Skin epidermis (tissue), 12 donors: ENCODE measurements around the gene INTS14.
A peak's percentile ranks its signal among the peaks of the same experiment; 100 is the strongest.
"Not testable (repeated sequence)": the region's sequence is repeated elsewhere in the genome, so short reads cannot be mapped to it uniquely, and the experiment has no call there.

Source experiments
- H3K27ac ChIP-seq, 21 experiments: fragments of 200-600 bp; sonication (generic) in 11 of 21; one replicate each; pipeline ENCODE4 v1.5.0; 2020; ENCODE audit warnings: mild to moderate bottlenecking in 3 of 21, inconsistent platforms in 2 of 21, moderate library complexity in 2 of 21
- H3K4me3 ChIP-seq, 7 experiments: fragments of 200-600 bp; sonication (generic) in 2 of 7; one replicate each; pipeline ENCODE4 v1.5.0; 2020; ENCODE audit warnings: inconsistent platforms in 2 of 7, mild to moderate bottlenecking in 2 of 7, moderate library complexity in 1 of 7

Gene INTS14

DNA sequence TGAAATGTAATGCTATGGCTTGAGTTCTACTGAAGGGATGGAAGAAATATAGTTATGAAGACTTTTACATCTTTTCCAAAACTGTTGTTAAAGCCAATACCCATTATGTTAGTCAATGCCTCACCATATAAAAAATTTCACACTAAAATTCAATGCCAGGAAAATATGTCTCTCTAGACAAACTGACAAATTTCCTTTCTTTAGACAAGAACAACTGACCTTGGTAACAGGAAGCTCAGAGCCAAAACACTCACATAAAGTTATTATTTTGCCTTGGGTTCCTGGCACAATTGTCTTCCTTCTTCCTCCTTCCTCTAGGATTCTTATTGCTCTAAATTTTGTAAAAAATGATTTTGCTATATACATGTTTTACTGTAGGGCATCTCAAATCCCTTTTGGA lies 26.7 kb downstream of the INTS14 start:
- Histone ChIP-seq H3K27ac (peak overlapping the region in 11 of 21 experiments; percentile 9 to 82 (median 44)), H3K4me3 (no peak overlapping the region)

DNA sequence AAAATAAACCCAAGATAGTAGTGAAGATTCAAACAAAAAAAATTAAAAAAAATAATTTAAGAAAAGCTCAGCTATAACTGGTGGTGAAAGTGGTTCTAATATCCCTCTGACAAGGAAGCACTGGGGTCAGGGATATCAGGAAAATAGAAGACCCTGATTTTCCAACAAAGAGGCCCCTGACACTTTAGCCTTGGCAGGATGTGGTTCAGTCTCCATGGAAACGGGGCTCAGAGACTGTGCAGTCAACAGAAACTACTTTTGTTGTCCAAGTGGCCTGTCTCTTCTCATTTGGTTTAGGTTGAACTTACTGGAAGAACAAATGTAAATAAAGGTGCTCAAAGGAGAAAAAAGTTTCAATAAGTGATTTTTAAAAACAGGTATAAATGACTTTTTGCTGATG lies 27.2 kb downstream of the INTS14 start:
- Histone ChIP-seq H3K27ac (peak overlapping the region in 12 of 21 experiments; percentile 5 to 82 (median 34)), H3K4me3 (no peak overlapping the region)

DNA sequence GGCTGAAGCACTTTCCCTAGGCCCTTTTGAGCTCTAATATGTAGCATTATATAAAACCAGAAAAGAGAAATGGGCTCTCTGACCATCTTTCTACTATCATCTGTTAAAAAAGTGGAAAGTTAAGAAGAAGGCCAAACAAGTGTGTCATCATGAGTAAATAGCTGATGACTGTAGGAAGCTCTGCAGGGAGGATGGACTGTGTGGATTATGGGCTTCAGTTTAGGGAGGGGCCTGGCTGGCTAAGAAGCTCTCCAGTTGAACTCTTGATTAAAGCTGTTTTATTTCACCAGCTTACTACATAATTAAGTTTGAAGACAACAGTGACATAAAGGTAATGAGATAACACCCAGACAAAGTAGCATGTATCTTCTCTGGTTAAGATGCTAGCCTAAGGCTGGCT lies 30.6 kb downstream of the INTS14 start:
- H3K4me3 ChIP-seq: no peak overlapping the region
- H3K27ac ChIP-seq: peak overlapping the region in 2 of 21 experiments; percentile 13 to 26

DNA sequence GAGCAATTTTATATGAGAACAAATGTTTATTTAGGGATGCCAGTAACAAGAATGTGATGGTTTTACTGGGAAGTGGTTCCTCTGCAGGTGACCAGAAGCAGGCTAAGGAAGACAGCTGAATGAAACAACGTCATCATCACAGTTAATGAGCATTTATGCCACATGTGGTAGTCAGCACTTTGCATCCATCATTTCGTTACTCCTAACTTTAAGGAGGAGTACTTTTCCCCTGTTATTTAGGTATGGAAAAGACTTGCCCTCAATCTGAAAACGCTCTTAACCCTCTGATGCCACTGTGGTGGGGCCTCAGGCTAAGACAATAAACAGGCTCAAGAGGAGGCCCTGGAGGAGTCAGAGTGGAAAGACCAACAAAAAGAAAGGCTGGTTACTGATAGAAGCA lies 31.2 kb downstream of the INTS14 start:
- peak overlapping the region in 2 of 21 experiments; percentile 13 to 26 for H3K27ac ChIP-seq
- no peak overlapping the region for H3K4me3 ChIP-seq

DNA sequence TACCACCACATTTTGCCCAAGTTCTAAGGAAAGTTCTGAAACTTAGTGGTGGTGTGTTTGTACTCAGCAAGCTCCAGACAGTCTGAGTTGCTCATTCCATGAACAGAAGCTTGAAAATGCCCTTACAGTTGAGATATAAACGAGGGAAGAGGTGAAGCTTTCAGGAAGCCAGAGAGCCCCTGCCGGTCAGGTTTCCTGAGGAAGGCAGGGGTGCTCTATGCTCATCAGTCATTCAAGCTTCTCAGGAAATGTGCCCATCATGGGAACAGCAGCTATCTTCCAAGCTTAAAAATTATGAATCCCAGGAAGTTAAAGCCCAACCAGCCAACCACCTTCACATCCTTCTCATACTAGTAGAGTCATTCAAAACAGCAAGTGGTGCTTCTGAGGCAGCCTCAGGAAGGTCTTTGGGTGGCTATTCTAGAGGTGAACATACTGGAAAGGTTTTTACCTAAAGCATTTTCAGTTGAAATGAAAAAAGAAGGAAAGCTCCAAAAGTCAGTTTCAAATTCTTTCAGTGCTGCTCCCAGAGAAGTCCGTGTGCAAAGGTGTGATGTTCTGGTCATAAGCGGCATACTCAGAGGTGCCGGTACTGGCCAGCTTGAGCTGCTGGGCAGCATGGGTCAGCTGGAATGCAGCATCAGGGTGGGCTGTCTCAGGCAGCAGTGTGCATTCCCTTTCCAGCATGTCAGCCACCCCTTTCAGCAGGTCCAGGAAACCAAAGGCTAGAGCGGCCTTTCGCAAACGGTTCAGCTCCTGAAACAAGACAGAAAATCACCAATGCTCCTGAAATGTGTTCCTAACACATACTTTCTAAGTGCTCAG lies 31.8 kb downstream of the INTS14 start:
- Histone ChIP-seq H3K27ac (peak overlapping the region in 1 of 21 experiments; percentile 25), H3K4me3 (no peak overlapping the region)

DNA sequence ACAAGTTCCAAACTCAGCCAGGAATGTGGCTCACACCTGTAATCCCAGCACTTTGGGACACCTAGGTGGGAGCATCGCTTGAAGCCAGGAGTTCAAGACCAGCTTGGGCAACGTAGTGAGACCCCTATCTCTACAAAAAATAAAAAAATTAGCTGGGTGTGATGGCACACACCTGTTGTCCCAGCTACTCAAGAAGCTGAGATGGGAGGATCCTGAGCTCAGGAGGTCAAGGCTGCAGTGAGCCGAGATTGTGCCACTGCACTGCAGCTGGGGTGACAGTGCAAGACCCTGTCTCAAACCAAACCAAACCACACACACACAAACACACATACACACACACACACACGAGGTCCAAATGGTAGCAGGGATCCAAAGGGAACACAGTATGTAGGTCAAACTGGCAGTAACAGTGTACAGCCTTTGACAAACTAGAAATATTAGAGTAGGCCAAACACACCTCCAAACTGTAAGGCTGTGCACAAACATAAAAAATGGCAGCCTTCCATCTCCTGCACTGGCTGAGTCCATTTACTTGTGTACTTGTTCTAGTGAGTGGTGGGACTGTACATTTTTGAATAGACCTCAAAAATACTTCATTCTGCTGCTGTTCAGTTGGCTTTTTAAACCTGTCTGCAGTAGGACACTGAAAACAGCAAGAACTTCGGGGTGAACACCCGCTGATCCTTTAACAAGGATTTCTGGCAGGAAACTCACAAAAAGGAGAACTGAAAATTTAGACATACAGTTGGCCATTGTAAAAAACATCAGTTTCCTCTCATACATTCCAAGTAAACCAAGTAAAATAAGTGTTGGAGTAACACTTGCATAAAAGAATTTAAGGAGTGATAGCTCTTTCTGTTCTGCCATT lies 33.6 kb downstream of the INTS14 start:
- Histone ChIP-seq H3K4me3 (no peak overlapping the region), H3K27ac (no peak overlapping the region)

DNA sequence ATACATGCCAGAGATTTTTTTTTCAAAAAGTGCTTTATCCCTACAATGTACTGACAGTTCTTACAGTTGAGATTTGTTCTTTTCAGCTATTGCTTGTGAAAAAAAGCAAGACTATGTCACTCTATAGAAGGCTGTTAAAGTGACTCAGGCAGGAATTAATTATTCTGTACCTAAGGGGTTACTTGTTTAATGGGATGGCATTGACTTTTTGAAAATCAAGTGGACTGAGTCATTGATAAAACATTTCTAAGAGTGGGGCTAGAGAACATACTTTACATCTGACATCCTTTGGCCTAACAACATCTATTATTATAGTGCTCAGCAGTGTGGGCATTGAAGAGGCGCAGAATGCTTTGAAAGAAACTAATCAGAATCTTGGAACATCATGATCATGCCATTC lies 34.3 kb downstream of the INTS14 start:
- Histone ChIP-seq H3K27ac (no peak overlapping the region), H3K4me3 (no peak overlapping the region)

DNA sequence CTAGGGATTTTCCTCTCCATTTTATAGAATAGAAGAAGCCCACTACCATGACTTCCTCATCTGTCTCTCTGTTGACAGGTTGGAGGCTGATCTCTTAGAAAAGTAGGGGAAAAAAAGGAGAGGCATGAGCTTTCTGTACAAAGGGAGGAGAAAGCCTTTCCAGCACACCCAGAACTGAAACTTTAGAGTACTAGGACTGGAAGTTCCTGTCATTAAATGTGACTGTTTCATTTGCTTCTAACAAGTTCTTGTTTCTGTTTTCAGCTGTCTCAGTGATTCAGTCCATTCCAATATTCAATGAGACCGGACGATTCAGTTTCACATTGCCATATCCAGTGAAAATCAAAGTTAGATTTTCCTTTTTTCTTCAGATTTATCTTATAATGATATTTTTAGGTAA lies 39.0 kb downstream of the INTS14 start:
- Histone ChIP-seq H3K4me3 (no peak overlapping the region), H3K27ac (no peak overlapping the region)

DNA sequence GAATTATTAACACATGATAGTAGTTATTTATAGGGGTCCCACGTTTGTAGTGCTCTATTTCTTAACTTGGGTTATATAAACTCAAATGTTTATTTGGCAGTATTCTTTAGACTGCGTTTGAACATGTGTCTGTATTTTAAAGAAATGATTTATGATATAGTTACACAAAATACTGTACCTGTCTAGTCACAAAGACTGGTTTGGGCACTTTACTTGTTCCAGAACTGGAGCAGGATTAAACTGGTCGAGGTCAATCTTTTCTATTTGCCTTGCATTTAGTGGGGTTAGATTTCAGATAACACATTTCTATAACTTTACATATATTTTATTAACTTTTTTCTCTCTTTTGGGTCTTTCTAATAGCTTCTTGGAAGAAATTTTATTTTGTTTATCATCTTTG lies 41.2 kb downstream of the INTS14 start:
- H3K4me3 ChIP-seq: no peak overlapping the region
- no peak overlapping the region for H3K27ac ChIP-seq

DNA sequence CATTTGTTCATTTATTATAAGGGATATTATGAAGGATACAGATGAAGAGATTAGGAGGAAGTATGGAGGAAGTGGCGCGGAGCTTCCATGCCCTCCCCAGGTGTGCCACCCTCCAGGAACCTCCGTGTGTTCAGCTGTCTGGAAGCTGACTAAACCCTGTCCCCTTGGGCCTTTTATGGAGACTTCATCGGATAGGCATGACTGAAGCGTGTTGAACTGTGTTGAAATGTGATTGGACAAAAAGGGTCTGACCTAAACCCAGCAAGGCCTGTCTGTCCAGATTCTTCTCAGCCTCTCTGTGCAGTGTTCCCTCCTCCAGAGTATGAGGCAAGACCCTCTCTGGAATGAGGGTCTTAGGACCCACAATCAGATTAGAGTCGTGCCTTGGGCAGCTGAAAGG lies 49.0 kb downstream of the INTS14 start:
- H3K4me3 ChIP-seq: no peak overlapping the region
- H3K27ac ChIP-seq: no peak overlapping the region

DNA sequence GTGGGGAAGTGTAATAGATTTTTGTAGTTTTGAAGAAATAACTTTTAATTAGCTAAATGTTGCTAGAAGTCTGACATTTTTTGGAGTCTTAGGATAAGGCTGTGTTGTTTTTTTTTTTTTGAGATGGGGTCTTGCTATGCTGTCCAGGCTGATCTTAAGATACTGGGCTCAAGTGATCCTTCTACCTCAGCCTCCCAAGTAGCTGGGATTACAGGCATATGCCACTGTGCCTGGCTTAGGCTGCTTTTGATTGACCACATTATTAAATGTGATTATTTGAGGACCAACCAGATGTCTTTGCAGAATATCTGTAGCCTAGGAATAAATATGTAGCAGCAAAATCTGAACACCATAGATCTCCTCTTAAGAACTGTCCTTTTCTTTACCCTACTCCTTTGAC lies 51.0 kb downstream of the INTS14 start:
- Histone ChIP-seq H3K27ac (no peak overlapping the region), H3K4me3 (no peak overlapping the region)

DNA sequence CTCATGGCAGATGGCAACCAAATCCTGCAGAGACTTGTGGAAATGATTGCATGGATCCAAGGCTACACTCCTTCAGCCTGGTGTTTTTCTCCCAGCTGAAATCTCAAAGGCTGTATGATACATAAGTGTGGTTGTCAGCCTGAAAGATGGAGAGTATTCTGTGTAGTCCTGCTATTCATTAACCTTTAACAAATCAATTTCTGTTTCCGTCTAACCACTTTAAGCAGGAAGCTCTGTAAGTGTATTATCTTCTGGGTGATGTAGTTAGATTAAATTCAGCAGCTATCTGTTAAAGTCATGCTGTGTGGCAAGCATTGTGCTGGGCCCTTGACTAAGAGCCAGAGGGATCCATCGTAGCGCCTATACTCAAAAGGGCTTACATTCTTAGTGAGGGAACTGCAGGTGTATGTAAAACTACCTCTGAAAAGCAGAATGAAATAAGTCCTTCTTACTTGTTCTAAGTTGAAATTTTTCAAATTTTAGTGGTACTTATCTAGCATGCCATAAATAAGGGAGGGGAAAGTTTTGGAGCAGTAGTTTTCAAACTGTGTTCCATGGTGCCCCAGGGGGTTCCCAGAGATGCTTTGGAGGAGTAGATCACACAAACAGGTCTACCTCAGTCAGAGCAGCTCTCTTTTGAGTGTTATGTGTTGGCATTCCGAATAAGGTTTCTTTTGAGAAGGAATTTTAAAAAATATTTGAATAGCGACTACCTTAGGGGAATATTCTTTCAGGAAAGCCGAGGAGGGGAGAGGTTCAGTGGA lies 51.8 kb downstream of the INTS14 start:
- no peak overlapping the region for H3K4me3 ChIP-seq
- H3K27ac ChIP-seq: no peak overlapping the region

DNA sequence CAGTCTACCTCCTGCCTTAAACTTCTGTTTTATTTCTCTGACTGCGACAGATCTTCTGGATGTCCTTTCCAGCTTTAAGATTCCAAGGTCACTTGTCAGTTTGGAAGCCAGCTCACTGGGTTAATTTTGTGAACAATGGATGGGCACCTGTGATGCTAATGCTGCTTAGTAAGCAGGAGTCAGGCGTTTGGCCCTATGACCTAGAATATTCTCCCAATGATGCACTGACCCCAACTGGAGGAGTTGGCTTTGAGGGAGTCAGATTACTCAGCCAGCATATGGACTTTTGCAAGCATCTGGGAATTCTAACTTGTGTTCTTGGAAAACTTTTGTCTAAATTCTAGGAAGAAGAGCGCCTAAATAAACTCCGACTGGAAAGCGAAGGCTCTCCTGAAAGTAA lies 52.6 kb downstream of the INTS14 start:
- H3K27ac ChIP-seq: no peak overlapping the region
- no peak overlapping the region for H3K4me3 ChIP-seq

DNA sequence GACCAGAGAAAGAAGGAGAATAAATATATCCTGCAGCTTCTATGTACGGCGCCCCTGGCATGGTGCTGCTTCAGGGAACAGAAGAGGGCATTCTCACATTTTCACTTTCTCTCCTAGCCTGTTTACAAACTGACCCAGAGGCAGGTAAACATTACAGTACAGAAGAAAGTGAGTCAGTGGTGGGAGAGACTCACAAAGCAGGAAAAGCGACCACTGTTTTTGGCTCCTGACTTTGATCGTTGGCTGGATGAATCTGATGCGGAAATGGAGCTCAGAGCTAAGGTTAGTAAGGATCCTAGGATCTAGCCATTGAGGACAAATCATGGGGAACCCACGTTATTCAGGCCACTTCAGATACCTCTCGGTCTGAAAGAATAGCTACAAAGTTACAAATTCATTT lies 54.3 kb downstream of the INTS14 start:
- no peak overlapping the region for H3K27ac ChIP-seq
- no peak overlapping the region for H3K4me3 ChIP-seq

DNA sequence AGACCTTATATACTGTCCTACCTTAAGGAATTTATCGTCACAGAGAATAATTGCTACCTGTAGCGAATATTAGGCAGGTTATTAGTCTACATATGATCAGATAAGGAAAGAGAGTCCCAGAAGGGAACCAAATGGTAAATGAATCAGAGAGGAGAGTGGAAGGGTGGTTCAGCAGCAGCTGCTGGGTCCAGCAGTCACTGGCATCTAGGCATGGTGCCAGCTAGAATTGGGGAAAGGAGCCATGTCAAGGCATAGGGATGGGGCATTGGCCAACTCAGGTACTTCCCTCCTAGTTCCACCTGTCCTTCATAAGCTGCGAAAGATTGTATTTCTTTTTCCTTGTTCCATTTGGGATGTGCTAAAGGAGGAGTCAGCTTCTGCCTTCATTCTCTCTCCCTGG lies 57.2 kb downstream of the INTS14 start:
- no peak overlapping the region for H3K4me3 ChIP-seq
- H3K27ac ChIP-seq: no peak overlapping the region

DNA sequence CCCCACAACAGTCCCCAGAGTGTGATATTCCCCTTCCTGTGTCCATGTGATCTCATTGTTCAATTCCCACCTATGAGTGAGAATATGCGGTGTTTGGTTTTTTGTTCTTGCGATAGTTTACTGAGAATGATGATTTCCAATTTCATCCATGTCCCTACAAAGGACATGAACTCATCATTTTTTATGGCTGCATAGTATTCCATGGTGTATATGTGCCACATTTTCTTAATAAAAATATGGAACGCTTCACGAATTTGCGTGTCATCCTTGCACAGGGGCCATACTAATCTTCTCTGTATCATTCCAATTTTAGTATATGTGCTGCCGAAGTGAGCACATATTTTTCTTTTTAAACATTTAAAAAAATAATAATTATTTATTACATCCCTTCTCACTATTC lies 58.1 kb downstream of the INTS14 start:
- not testable (repeated sequence) for H3K27ac ChIP-seq, H3K4me3 ChIP-seq

DNA sequence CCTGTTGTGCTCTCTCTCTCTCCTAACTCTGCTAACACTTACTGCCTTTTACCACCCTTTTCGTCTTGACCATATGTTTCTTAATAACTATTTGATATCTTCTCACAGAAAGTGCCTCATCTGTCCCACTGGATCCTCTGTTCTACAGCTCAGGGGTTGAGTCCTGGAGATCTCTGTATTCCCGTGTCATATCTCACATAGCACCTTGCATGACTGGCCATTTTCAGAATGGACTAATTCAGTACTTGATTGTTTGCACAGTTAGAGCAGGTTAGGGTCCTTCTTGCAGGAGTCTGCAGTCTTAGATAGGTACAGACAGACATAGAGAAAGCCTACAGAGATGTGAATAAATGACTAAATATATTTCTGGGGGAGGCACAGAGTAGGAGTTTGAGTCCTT lies 59.7 kb downstream of the INTS14 start:
- Histone ChIP-seq H3K27ac (no peak overlapping the region), H3K4me3 (no peak overlapping the region)

DNA sequence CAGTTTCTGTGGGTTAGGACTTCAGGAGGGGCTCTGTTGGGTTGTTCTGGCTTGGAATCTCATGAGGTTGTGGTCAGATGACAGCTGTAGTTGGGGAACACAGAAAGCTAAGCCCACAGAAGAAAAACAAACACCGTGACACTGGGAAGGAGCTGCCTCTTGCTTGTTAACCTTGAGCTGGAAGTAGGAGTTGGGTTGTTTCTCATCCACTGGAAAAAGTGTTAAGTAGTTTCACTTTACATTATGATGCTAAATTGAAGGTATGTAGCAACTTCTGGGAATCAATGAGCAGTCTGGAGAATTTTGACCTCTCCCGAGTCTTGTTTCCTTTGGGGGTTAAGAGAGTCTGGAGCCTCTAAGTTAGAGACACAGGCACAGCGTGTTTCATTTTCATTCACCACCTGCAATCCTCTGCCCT lies 60.2 kb downstream of the INTS14 start:
- no peak overlapping the region for H3K27ac ChIP-seq
- no peak overlapping the region for H3K4me3 ChIP-seq

DNA sequence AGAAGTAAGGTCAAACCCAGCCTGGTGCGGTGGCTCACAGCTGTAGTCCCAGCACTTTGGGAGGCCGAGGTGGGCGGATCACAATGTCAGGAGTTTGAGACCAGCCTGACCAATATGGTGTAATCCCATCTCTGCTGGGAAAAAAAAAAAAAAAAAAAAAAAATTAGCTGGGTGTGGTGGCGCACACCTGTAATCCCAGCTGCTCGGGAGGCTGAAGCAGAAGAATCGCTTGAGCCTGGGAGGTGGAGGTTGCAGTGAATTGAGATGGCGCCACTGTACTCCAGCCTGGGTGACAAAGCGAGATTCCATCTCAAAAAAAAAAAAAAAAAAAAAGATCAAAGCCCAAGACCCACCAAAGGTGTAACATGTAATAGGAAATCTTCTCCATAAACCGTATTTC lies 61.6 kb downstream of the INTS14 start:
- not testable (repeated sequence) for H3K4me3 ChIP-seq, H3K27ac ChIP-seq

DNA sequence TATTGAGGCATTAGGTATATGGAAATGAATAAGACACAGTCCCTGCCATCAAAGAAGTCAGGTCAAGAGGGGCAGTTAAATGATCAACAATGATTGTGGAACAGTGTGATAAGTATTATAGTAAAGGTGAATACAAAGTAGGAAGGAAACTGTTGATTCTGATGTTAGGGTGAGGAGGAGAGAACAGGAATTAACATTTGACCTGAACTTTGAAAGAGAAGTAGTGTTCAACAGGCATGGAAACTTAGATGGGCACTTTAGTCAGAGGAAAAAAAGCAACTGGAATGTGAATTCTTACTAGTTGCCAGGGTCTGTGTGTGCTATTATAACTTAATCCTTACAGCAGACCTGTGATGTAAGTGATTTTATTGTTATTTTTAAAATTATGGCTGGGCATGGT lies 63.1 kb downstream of the INTS14 start:
- H3K27ac ChIP-seq: no peak overlapping the region
- no peak overlapping the region for H3K4me3 ChIP-seq
